SW480 (cell line): Measurements from ENCODE around the gene REELD1.

ENCODE experiments used
- DNase-seq: peaks from one replicate; pipeline ENCODE4 v3.0.0-alpha.2; 2016; ENCODE audit warnings: low spot score

The REELD1 gene

GRCh38 chr4:146265950-146266490 is 51.7 kb downstream of the REELD1 start:
- no peak for DNase-seq

GRCh38 chr4:146267826-146268225 is 53.5 kb downstream of the REELD1 start:
- DNase-seq: no peak

- no peak for DNase-seq
These were observed 54.9 kb downstream of the REELD1 start for GRCh38 chr4:146269228-146269653.

- DNase-seq: no peak
These were observed 57.1 kb downstream of the REELD1 start for GRCh38 chr4:146271466-146271865.

GRCh38 chr4:146273204-146273901 is 59.0 kb downstream of the REELD1 start:
- no peak for DNase-seq

GRCh38 chr4:146274774-146275173 is 60.4 kb downstream of the REELD1 start:
- DNase-seq: no peak

- DNase-seq: no peak
These were observed 61.0 kb downstream of the REELD1 start for GRCh38 chr4:146275370-146275769.

- no peak for DNase-seq
These were observed 64.6 kb downstream of the REELD1 start for GRCh38 chr4:146278986-146279385.
